PFSK-1 (cell line): ENCODE results near the gene GRAMD1B.

Experiments
- FOXP2 ChIP-seq: optimal IDR thresholded peaks from 2 replicates; pipeline ENCODE3; 2011; ENCODE audit warnings: borderline replicate concordance, control low read depth, inconsistent platforms; ENCODE audit not compliant: insufficient read depth; ENCODE audit errors: extremely low read length, extremely low read depth
- POLR2AphosphoS5 ChIP-seq: IDR thresholded peaks from 2 replicates; pipeline ENCODE4 v1.6.1; 2012; ENCODE audit warnings: low read depth, mild to moderate bottlenecking, control low read depth, low read length, moderate library complexity
- REST ChIP-seq, 2 experiments: IDR thresholded peaks; 2 replicates each; pipeline versions ENCODE4 v1.6.1 to v1.8.0; 2011 to 2012; ENCODE audit warnings: low read depth in 2 of 2, low read length in 2 of 2, control low read depth in 1 of 2, inconsistent platforms in 1 of 2, mild to moderate bottlenecking in 1 of 2, moderate library complexity in 1 of 2; ENCODE audit not compliant: insufficient read depth in 1 of 2
- SIN3A ChIP-seq: IDR thresholded peaks from 2 replicates; pipeline ENCODE4 v1.6.1; 2012; ENCODE audit warnings: mild to moderate bottlenecking, low read length, moderate library complexity, borderline replicate concordance; ENCODE audit not compliant: insufficient read depth
- TAF1 ChIP-seq: IDR thresholded peaks from 2 replicates; pipeline ENCODE4 v1.6.1; 2012; ENCODE audit warnings: low read length, control low read depth, borderline replicate concordance; ENCODE audit not compliant: insufficient read depth

GRCh38 chr11:123491241-123491640 lies 61.2 kb downstream of the GRAMD1B start:
- TF ChIP-seq POLR2AphosphoS5: no peak
- TF ChIP-seq REST (IDR thresholded peaks at IDR 0.05; ENCODE audit: insufficient read depth in 1 of 2, low read depth in 2 of 2, low read length in 2 of 2): no peak
- TF ChIP-seq SIN3A: no peak
- no peak for TF ChIP-seq FOXP2
- no peak for TF ChIP-seq TAF1
